GM12878 (cell line): ENCODE measurements around the gene ADCY10. TPM values are rescaled to one million over a fixed set of nuclear protein-coding genes. Genes with fewer than 3 reads are reported as not detected.

Experiments used
- ATF7 ChIP-seq: fragments of 450-650 bp; IDR thresholded peaks from 2 replicates; pipeline ENCODE4 v1.6.1; 2016; ENCODE audit warnings: low read depth, mild to moderate bottlenecking
- BMI1 ChIP-seq: fragments of 450-650 bp; IDR thresholded peaks from 2 replicates; pipeline ENCODE4 v1.6.1; 2016; ENCODE audit warnings: mild to moderate bottlenecking, moderate library complexity, borderline replicate concordance
- BRCA1 ChIP-seq: IDR thresholded peaks from 2 replicates; pipeline ENCODE4 v1.6.1; 2011; ENCODE audit warnings: low read depth, low read length, improper control_type of control experiment
- DPF2 ChIP-seq: fragments of 450-650 bp; IDR thresholded peaks from 2 replicates; pipeline ENCODE4 v1.6.1; 2017; ENCODE audit warnings: mild to moderate bottlenecking
- GATAD2B ChIP-seq: fragments of 450-650 bp; conservative IDR thresholded peaks from 2 replicates; pipeline ENCODE4 v1.6.1; 2017; ENCODE audit warnings: low read depth, mild to moderate bottlenecking, moderate library complexity
- HCFC1 ChIP-seq: fragments of 150-350 bp; IDR thresholded peaks from 2 replicates; pipeline ENCODE4 v1.6.1; 2014; ENCODE audit warnings: low read length
- HDAC6 ChIP-seq: fragments of 200-600 bp; sonication (generic); IDR thresholded peaks from one replicate; pipeline ENCODE4 v1.8.0; 2017; ENCODE audit warnings: antibody characterized with exemption; ENCODE audit not compliant: unreplicated experiment
- MTA3 ChIP-seq: IDR thresholded peaks from 2 replicates; pipeline ENCODE4 v1.6.1; 2012; ENCODE audit warnings: low read length, inconsistent platforms, borderline replicate concordance
- MYB ChIP-seq: fragments of 150-350 bp; IDR thresholded peaks from 2 replicates; pipeline ENCODE4 v1.6.1; 2014; ENCODE audit warnings: mild to moderate bottlenecking, low read depth, low read length, borderline replicate concordance
- NFXL1 ChIP-seq: fragments of 450-650 bp; IDR thresholded peaks from 2 replicates; pipeline ENCODE4 v1.6.1; 2017; ENCODE audit warnings: antibody characterized with exemption, mild to moderate bottlenecking, borderline replicate concordance
- NKRF ChIP-seq: fragments of 450-650 bp; conservative IDR thresholded peaks from 2 replicates; pipeline ENCODE4 v1.6.1; 2017; ENCODE audit warnings: mild to moderate bottlenecking, moderate library complexity
- NR2C1 ChIP-seq: fragments of 450-650 bp; IDR thresholded peaks from 2 replicates; pipeline ENCODE4 v1.6.1; 2017; ENCODE audit warnings: antibody characterized with exemption, mild to moderate bottlenecking, moderate library complexity
- NR2C2 ChIP-seq: IDR thresholded peaks from 2 replicates; pipeline ENCODE4 v1.6.1; 2011; ENCODE audit warnings: borderline replicate concordance, low read depth; ENCODE audit not compliant: control insufficient read depth, insufficient read length
- NR2F1 ChIP-seq: fragments of 450-650 bp; conservative IDR thresholded peaks from 2 replicates; pipeline ENCODE4 v1.6.1; 2017; ENCODE audit warnings: mild to moderate bottlenecking
- RAD51 ChIP-seq: fragments of 450-650 bp; IDR thresholded peaks from 2 replicates; pipeline ENCODE4 v1.6.1; 2016; ENCODE audit warnings: moderate library complexity, mild to moderate bottlenecking, inconsistent platforms
- RB1 ChIP-seq: fragments of 450-650 bp; formaldehyde crosslinking; IDR thresholded peaks from 2 replicates; pipeline ENCODE4 v1.6.1; 2017; ENCODE audit warnings: mild to moderate bottlenecking, borderline replicate concordance
- SKIL ChIP-seq: fragments of 450-650 bp; IDR thresholded peaks from 2 replicates; pipeline ENCODE4 v1.6.1; 2017; ENCODE audit warnings: mild to moderate bottlenecking, low read depth, inconsistent platforms; ENCODE audit not compliant: poor library complexity, severe bottlenecking
- TCF12 ChIP-seq: IDR thresholded peaks from 2 replicates; pipeline ENCODE4 v1.6.1; 2011; ENCODE audit warnings: low read depth, mild to moderate bottlenecking, low read length
- USF2 ChIP-seq: IDR thresholded peaks from 2 replicates; pipeline ENCODE4 v1.6.1; 2011; ENCODE audit warnings: low read depth, low read length, improper control_type of control experiment, borderline replicate concordance
- ZNF24 ChIP-seq: fragments of 450-650 bp; IDR thresholded peaks from 2 replicates; pipeline ENCODE4 v1.6.1; 2017; ENCODE audit warnings: antibody characterized with exemption, mild to moderate bottlenecking
- ZSCAN29 ChIP-seq: fragments of 450-650 bp; IDR thresholded peaks from 2 replicates; pipeline ENCODE4 v1.6.1; 2017; ENCODE audit warnings: mild to moderate bottlenecking, moderate library complexity
- ZZZ3 ChIP-seq: IDR thresholded peaks from 2 replicates; pipeline ENCODE4 v1.6.1; 2011; ENCODE audit warnings: low read depth; ENCODE audit not compliant: control insufficient read depth, insufficient read length
- polyA plus RNA-seq, 11 experiments: library from polyadenylated mRNA; depleted of rRNA in 4 of 11; unstranded in 6 of 11; stranded (reverse) in 5 of 11; fragments of >200 nt; fragmentation: Nextera tagmentation in 4 of 11; fragmentation: Illumina TruSeq in 1 of 11; extraction: Ambion mirVana in 4 of 11; extraction: Trizol in 1 of 11; gene quantifications; 1 replicate in 1 of 11; 2 replicates in 10 of 11; pipeline versions ENCODE4 v1.2.1 to v1.2.3, GENCODE V29; 2011 to 2016; ENCODE audit warnings: inconsistent platforms in 2 of 11, missing spikeins in 2 of 11, low read depth in 1 of 11
- total RNA-seq, 4 experiments: library from RNA; depleted of rRNA in 3 of 4; stranded (reverse); fragments of >200 nt in 3 of 4; fragmentation: Illumina TruSeq in 1 of 4; extraction: Trizol in 1 of 4; gene quantifications; 2 replicates each; pipeline versions ENCODE4 v1.2.1 to v1.2.3, GENCODE V29; 2013 to 2021
- TF ChIP-seq, protein P1 (sequence below): fragments of 450-650 bp; formaldehyde crosslinking; IDR thresholded peaks from 2 replicates; pipeline ENCODE4 v1.5.0; 2022; ENCODE audit warnings: mild to moderate bottlenecking, missing genetic modification characterization

The ADCY10 gene
- total and polyA plus RNA-seq, 10 of the 15 experiments (the other 5 are each of a cell fraction or from before 2014, with no cell fraction given): 0.13 to 0.22 TPM; not detected in 8

- TF ChIP-seq, protein P1, sequence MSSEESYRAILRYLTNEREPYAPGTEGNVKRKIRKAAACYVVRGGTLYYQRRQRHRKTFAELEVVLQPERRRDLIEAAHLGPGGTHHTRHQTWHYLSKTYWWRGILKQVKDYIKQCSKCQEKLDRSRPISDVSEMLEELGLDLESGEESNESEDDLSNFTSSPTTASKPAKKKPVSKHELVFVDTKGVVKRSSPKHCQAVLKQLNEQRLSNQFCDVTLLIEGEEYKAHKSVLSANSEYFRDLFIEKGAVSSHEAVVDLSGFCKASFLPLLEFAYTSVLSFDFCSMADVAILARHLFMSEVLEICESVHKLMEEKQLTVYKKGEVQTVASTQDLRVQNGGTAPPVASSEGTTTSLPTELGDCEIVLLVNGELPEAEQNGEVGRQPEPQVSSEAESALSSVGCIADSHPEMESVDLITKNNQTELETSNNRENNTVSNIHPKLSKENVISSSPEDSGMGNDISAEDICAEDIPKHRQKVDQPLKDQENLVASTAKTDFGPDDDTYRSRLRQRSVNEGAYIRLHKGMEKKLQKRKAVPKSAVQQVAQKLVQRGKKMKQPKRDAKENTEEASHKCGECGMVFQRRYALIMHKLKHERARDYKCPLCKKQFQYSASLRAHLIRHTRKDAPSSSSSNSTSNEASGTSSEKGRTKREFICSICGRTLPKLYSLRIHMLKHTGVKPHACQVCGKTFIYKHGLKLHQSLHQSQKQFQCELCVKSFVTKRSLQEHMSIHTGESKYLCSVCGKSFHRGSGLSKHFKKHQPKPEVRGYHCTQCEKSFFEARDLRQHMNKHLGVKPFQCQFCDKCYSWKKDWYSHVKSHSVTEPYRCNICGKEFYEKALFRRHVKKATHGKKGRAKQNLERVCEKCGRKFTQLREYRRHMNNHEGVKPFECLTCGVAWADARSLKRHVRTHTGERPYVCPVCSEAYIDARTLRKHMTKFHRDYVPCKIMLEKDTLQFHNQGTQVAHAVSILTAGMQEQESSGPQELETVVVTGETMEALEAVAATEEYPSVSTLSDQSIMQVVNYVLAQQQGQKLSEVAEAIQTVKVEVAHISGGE (CRISPR knock-in tag): no peak
- TF ChIP-seq NR2C2: no peak
- TF ChIP-seq ZZZ3: no peak
- TF ChIP-seq NR2F1: no peak
- TF ChIP-seq HCFC1: peak; percentile 74
- peak; percentile 87 for TF ChIP-seq NR2C1
- no peak for TF ChIP-seq ZSCAN29
- peak; percentile 92 for TF ChIP-seq BRCA1
- 0 out of 2 replicates have a peak, but pooled peaks have one; percentile 37 for TF ChIP-seq NKRF
- TF ChIP-seq DPF2: no peak
- TF ChIP-seq TCF12: peak; percentile 80; the same call in 1 of the 2 replicates
- no peak for TF ChIP-seq USF2
- peak; percentile 65; the same call in 1 of the 2 replicates for TF ChIP-seq RB1
- no peak for TF ChIP-seq SKIL
- TF ChIP-seq ZNF24: no peak
- peak; percentile 93 for TF ChIP-seq BMI1
- peak; percentile 64 for TF ChIP-seq ATF7
- TF ChIP-seq RAD51: no peak
- no peak for TF ChIP-seq HDAC6
- TF ChIP-seq MYB: no peak; the same call in 1 of the 2 replicates
- TF ChIP-seq GATAD2B: peak; percentile 60
- TF ChIP-seq MTA3: no peak; the same call in 1 of the 2 replicates
- TF ChIP-seq NFXL1: no peak
Measured at GRCh38 chr1:167936068-167936929, 22.4 kb upstream of the ADCY10 start, which contains the start of gene DCAF6 (continued).
